Measurements from ENCODE around the gene CTNNBIP1.

- no peak for TF ChIP-seq POLR2A (IDR thresholded peaks at IDR 0.05)
- TF ChIP-seq, protein P1, sequence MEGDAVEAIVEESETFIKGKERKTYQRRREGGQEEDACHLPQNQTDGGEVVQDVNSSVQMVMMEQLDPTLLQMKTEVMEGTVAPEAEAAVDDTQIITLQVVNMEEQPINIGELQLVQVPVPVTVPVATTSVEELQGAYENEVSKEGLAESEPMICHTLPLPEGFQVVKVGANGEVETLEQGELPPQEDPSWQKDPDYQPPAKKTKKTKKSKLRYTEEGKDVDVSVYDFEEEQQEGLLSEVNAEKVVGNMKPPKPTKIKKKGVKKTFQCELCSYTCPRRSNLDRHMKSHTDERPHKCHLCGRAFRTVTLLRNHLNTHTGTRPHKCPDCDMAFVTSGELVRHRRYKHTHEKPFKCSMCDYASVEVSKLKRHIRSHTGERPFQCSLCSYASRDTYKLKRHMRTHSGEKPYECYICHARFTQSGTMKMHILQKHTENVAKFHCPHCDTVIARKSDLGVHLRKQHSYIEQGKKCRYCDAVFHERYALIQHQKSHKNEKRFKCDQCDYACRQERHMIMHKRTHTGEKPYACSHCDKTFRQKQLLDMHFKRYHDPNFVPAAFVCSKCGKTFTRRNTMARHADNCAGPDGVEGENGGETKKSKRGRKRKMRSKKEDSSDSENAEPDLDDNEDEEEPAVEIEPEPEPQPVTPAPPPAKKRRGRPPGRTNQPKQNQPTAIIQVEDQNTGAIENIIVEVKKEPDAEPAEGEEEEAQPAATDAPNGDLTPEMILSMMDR (IDR thresholded peaks at IDR 0.05) = no peak
Measured at GRCh38 chr1:9912264-9912936, 2.3 kb upstream of the CTNNBIP1 start.

Measured in testis (tissue), 2 donors.